SJSA1 (cell line): ENCODE results near the gene MAGEF1. TPM values are rescaled to one million over a fixed set of nuclear protein-coding genes. Genes with fewer than 3 reads are reported as not detected.
"Not testable (repeated sequence)": the region's sequence is repeated elsewhere in the genome, so short reads cannot be mapped to it uniquely, and the experiment has no call there.

Source experiments
- DNase-seq, 2 experiments: peaks; one replicate each; pipeline ENCODE4 v3.0.0-alpha.2; 2015 to 2020; ENCODE audit warnings: low spot score in 2 of 2, low read depth in 1 of 2
- H3K27ac ChIP-seq: fragments of 250-450 bp; sonication (Bioruptor Pico); 2 replicates; pipeline ENCODE4 v1.5.1; 2020; ENCODE audit warnings: mild to moderate bottlenecking, moderate library complexity
- H3K27me3 ChIP-seq: fragments of 250-450 bp; sonication (Bioruptor Pico); replicated peaks from 2 replicates; pipeline ENCODE4 v1.5.1; 2020; ENCODE audit warnings: mild to moderate bottlenecking, moderate library complexity
- H3K36me3 ChIP-seq: fragments of 250-450 bp; sonication (Bioruptor Pico); 2 replicates; pipeline ENCODE4 v1.5.1; 2020; ENCODE audit warnings: mild to moderate bottlenecking
- H3K4me1 ChIP-seq: fragments of 250-450 bp; sonication (Bioruptor Pico); replicated peaks from 2 replicates; pipeline ENCODE4 v1.6.1; 2021; ENCODE audit warnings: mild to moderate bottlenecking
- H3K4me3 ChIP-seq: fragments of 250-450 bp; sonication (Bioruptor Pico); 2 replicates; pipeline ENCODE4 v1.5.1; 2020; ENCODE audit warnings: mild to moderate bottlenecking
- H3K9me3 ChIP-seq: fragments of 250-450 bp; sonication (Bioruptor Pico); replicated peaks from 2 replicates; pipeline ENCODE4 v1.5.1; 2020; ENCODE audit warnings: mild to moderate bottlenecking
- total RNA-seq: library from RNA; depleted of rRNA; stranded (reverse); fragments of >200 nt; shearing (Covaris generic); gene quantifications from 2 replicates; pipeline ENCODE4 v1.2.3, GENCODE V29; 2014

Gene MAGEF1
- total RNA-seq, 1 experiment from 2014 or later: 41.7 TPM

DNA sequence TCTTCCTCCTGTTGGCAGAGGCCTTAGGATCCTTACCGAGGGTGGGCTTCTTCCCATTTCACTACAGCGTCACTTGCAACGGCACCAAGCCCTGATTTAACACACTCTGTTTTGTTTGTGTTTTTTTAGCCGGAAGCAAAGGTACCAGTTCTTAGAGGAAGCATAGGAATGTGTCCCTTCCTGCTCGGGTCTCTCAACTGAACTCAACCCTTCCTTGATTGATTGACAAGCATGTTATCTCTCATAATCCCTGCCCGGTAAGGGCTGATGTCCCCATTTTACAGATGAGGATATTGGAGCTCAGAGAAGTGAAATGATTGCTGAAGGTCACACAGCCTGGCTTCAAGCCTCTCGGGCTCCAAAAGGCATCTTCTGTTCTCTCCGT is 26.6 kb upstream of the MAGEF1 start:
- Histone ChIP-seq H3K27me3 (no peaks in the 10 kb centered on the region), H3K4me3 (no peak overlapping the region), H3K9me3 (no peaks in the 10 kb centered on the region), H3K36me3 (no peaks in the 10 kb centered on the region), H3K4me1 (peaks cover 6% of the 10 kb centered on the region), H3K27ac (no peak overlapping the region)
- DNase-seq: no peak

GRCh38 chr3:184737641-184738505 is 26.0 kb upstream of the MAGEF1 start:
- no peaks in the 10 kb centered on the region for H3K9me3 ChIP-seq
- H3K27me3 ChIP-seq: no peaks in the 10 kb centered on the region
- no peak for DNase-seq
- no peaks in the 10 kb centered on the region for H3K36me3 ChIP-seq
- H3K4me3 ChIP-seq: no peak overlapping the region
- H3K27ac ChIP-seq: no peak overlapping the region
- H3K4me1 ChIP-seq: peaks cover 6% of the 10 kb centered on the region

DNA sequence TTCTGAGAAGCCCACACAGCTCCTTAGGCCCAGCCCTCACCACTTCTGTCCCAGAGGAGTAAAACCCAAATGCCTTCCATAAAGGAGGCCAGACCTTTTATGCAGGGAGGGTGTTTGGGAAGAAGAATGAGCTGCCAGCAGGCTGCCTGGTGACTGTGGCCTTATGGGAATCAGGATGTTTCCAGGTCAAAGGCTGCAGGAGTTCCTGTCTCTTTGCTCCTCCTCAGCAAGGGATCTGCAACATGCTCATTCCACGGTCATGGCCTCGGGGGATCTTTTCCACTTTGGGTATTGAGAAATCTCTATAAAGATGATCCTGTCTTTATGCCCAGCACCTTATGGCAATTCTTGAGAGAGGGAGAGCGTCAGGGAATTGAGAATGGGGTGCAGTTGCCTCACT is 25.2 kb upstream of the MAGEF1 start:
- H3K4me1 ChIP-seq: peaks cover 6% of the 10 kb centered on the region
- no peak for DNase-seq

DNA sequence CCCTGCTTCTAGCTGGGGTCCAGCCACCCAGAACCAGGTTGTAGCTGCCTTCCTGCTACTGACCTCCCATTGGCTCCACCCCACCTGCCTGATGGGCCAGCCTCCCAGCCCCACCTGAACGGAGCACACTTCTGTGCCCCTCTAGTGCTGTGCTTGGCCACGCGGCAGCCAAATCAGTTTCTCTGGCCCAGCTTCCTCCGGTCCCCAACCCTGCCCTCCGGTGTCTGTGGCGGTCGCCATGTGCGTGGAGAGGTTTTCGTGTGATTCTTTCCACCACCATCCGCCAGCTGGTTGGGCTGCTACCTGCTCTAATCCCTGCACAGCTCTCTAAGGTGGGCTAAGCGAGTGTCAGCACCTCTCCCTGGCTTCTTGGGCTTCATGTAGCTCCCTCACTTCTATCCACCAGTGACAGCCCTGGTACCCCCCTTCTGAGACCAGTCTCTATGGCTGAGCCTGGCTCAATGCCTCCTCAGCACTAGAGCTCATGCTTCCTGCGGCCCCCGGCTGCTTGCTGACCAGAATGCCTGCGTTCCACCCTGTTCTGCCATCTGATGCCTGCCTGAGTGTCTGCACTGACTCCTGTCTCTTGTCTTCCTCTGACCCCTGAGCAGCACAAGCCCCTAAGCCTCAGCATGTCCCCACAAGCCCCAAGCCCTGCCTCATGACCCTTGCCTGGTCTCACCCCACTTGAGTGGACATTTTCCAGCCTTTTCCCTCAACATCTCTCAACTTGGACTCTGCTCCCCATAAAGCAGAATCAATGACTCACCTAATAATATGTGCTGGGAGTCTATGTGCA is 23.2 kb upstream of the MAGEF1 start:
- peaks cover under 1% of the 10 kb centered on the region; the same call in 1 of the 2 replicates for H3K4me1 ChIP-seq
- no peak overlapping the region for H3K4me3 ChIP-seq
- peak in 1 of 2 experiments; percentile 26 for DNase-seq
- no peaks in the 10 kb centered on the region for H3K36me3 ChIP-seq
- H3K27ac ChIP-seq: no peak overlapping the region
- H3K9me3 ChIP-seq: no peaks in the 10 kb centered on the region
- no peaks in the 10 kb centered on the region for H3K27me3 ChIP-seq

More for the DNA sequence above, 25.2 kb upstream of the MAGEF1 start:
- Histone ChIP-seq H3K36me3 (no peaks in the 10 kb centered on the region), H3K9me3 (no peaks in the 10 kb centered on the region), H3K27me3 (no peaks in the 10 kb centered on the region), H3K4me3 (no peak overlapping the region), H3K27ac (no peak overlapping the region)

DNA sequence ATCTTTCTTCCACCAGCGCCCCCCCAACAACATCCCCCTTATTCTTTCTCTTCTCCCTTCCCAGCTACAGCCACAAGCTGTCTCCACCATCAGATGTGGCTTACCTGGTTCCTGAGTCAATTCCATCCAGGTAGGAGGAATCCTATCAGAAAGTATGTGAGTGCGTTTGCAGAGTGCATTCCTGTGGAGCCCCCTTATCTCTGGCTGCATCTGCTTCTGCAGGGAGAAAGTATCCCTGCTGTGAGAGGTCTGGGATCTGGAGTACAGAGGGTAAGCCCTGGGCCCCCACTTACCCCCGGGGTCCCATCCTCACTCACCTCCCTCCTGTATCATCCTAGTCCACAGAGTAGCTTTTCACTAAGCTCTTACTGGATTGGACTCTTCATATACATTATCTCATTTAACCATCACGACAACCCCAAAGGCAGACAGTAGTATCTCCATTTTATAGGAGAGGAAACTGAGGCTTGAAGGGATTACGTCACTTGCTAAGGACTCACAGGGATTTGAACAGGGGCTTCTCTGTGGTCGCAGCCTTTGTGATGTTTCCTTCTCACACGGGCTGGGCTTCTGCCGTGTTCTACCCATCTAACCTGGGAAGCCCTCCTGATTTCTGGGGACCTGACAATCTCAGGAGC is 22.2 kb upstream of the MAGEF1 start:
- DNase-seq: peak in 1 of 2 experiments; percentile 2
- Histone ChIP-seq H3K36me3 (no peaks in the 10 kb centered on the region), H3K4me3 (no peak overlapping the region), H3K27me3 (no peaks in the 10 kb centered on the region), H3K27ac (no peak overlapping the region), H3K9me3 (no peaks in the 10 kb centered on the region), H3K4me1 (no peaks in the 10 kb centered on the region)

- Histone ChIP-seq H3K4me1 (no peaks in the 10 kb centered on the region), H3K4me3 (no peak overlapping the region), H3K27me3 (no peaks in the 10 kb centered on the region), H3K36me3 (no peaks in the 10 kb centered on the region), H3K9me3 (no peaks in the 10 kb centered on the region), H3K27ac (no peak overlapping the region)
- DNase-seq: peak in 1 of 2 experiments; percentile 11
These were observed 21.3 kb upstream of the MAGEF1 start for GRCh38 chr3:184733181-184733580.

DNA sequence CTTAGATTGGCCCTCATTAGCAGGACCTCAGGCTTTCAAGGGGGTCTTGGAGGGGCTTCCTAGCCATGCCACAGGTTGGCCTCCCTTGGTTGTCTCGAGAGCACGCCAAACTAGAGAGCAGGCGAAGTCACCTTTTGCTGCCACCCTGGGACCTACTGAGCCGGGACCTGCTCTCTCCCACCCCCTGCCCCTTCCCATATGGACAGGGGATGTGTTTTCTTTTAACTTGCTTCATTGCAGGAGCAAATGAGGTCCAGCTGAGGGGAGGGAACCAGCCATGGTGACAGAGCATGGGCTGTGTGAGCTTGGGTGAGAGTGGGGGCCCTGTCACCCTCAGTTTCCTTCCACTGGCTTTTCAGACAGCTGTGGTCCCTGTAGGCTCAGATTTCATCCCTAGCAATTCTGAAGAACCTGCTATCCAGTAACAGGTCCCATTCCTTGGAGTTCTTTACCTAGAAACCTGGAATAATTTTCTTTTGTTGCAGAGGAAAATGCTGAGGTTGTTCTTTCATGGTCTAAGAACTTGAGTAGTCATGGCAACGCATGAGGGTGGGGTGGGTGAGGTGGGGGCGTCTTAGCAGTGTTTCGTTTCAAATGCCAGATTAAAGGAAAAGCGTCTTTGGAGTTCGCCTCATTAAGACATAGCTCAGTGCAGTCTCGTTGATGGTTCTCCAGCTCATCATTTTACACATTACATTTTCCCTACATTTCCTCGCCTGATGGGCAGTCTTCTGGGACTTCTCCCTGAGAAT is 20.1 kb upstream of the MAGEF1 start:
- H3K9me3 ChIP-seq: no peaks in the 10 kb centered on the region
- H3K4me3 ChIP-seq: no peak overlapping the region
- DNase-seq: peak in 1 of 2 experiments; percentile 22
- no peaks in the 10 kb centered on the region for H3K4me1 ChIP-seq
- H3K36me3 ChIP-seq: no peaks in the 10 kb centered on the region
- no peaks in the 10 kb centered on the region for H3K27me3 ChIP-seq
- no peak overlapping the region for H3K27ac ChIP-seq

DNA sequence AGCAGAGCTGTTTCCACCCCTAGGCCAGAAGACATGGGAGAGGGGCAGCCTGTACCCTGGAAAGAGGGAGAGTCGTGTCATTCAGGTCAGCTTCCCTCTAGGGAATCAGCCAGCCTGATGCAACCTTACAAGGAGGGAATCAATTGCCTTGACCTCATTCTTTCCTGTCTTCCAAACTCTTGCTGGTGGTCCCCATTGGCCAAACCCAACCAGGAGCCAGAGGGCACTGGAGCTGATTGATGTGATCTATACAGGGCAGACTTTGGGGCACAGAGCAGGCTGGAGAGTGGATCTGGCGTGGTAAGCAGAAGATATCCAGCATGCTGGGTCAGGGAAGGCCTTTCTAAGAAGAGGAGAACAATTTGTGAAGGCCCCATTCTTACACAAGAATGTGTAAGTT is 19.1 kb upstream of the MAGEF1 start:
- Histone ChIP-seq H3K27ac (no peak overlapping the region), H3K27me3 (no peaks in the 10 kb centered on the region), H3K36me3 (no peaks in the 10 kb centered on the region), H3K9me3 (no peaks in the 10 kb centered on the region), H3K4me3 (no peak overlapping the region), H3K4me1 (no peaks in the 10 kb centered on the region)
- peak in 1 of 2 experiments; percentile 22 for DNase-seq

- DNase-seq: peak in 1 of 2 experiments; percentile 25
- not testable (repeated sequence) for H3K27ac ChIP-seq, H3K36me3 ChIP-seq, H3K27me3 ChIP-seq, H3K4me1 ChIP-seq, H3K4me3 ChIP-seq, H3K9me3 ChIP-seq
These were observed 17.3 kb upstream of the MAGEF1 start for GRCh38 chr3:184729154-184729553.

DNA sequence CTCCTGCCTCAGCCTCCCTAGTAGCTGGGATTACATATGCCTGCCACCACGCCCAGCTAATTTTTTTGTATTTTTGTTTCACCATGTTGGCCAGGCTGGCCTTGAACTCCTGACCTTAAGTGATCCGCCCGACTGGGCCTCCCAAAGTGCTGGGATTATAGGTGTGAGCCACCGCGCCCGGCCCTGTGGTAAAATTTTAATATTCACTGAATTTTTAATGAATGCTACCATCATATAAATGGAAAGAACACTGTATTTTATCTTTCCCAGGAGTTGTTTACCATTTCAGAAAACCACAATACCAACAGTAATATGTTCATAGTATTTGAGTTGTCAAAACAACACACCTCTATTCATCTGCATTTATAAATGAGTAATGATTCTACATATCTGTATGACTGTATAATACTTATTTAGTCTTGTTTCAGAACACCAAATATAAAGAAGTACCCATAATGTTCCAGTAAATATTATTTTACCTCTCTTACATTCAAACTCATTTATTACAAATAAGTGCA is 16.2 kb upstream of the MAGEF1 start:
- DNase-seq: no peak
- Histone ChIP-seq H3K9me3 (no peaks in the 10 kb centered on the region; the same call in 1 of the 2 replicates), H3K27ac (no peak overlapping the region), H3K36me3 (no peaks in the 10 kb centered on the region), H3K4me3 (no peak overlapping the region), H3K27me3 (no peaks in the 10 kb centered on the region), H3K4me1 (no peaks in the 10 kb centered on the region)

DNA sequence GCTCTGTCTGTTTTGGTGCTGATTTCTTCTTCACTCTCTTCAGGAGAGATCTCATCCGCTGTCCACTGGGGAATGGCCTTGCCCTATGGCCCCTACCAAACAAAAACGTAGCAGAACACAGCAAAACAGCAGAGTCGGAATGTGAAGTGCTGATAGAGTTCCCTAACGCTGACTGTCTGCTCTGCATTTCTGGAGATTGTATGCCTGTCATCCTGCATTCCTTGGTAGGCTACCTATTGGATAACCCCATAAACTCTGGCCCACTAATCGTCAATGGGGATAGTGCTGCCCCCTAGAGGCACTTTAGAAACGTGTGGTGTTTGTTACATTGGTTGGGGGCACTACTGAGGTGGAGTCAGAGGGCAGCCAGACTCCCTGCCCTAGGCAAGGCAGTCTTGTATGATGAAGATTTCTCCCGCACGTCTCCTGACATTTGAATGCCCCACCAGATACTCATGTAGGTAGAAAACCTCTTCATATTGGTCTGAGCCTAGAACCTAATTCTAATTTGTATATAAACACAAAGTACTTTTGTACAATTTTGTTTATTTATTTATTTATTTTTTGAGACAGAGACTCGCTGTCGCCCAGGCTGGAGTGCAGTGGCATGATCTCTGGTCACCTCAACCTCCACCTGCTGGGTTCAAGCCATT is 15.6 kb upstream of the MAGEF1 start:
- no peaks in the 10 kb centered on the region; the same call in 1 of the 2 replicates for H3K9me3 ChIP-seq
- no peak overlapping the region for H3K4me3 ChIP-seq
- no peaks in the 10 kb centered on the region for H3K27me3 ChIP-seq
- H3K27ac ChIP-seq: no peak overlapping the region
- H3K4me1 ChIP-seq: no peaks in the 10 kb centered on the region
- peak; percentile 53 to 54 for DNase-seq
- no peaks in the 10 kb centered on the region for H3K36me3 ChIP-seq

DNA sequence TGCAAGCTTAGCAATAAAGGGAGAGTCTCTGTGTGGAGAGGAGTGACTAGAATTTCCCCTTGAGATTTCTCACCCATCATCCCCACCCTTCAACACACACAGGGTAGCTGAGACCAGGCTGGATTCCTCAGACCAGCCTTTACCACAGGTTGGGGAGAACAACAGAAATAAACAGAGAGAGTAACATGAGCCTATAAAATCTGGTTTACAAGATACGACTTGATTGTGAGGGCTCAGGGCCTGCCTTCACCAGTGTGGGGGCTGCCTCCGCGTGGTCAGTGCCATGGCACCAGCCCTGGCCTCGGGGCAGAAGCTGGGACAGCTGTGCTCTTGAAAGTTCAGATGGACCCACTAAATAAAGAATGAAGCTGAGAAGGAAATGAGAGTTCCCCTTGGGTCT is 14.6 kb upstream of the MAGEF1 start:
- H3K9me3 ChIP-seq: no peaks in the 10 kb centered on the region; the same call in 1 of the 2 replicates
- H3K4me3 ChIP-seq: no peak overlapping the region
- no peaks in the 10 kb centered on the region for H3K4me1 ChIP-seq
- no peaks in the 10 kb centered on the region for H3K36me3 ChIP-seq
- no peaks in the 10 kb centered on the region for H3K27me3 ChIP-seq
- no peak overlapping the region for H3K27ac ChIP-seq
- peak in 1 of 2 experiments; percentile 28 for DNase-seq
